Prostate gland (tissue), 2 donors: ENCODE results near the gene TMEM258. TPM values are rescaled to one million over a fixed set of nuclear protein-coding genes. Genes with fewer than 3 reads are reported as not detected.

ENCODE experiments used
- DNase-seq: peaks from one replicate; pipeline ENCODE4 v3.0.0-alpha.2; 2019; ENCODE audit warnings: low spot score
- H3K27ac ChIP-seq, 2 donors: fragments of 200-600 bp; sonication (generic); 2 replicates each; pipeline ENCODE4 v1.5.1; 2017 to 2019
- H3K27me3 ChIP-seq: fragments of 200-600 bp; sonication (generic); replicated peaks from 2 replicates; pipeline ENCODE4 v1.5.1; 2019; ENCODE audit not compliant: insufficient read depth
- H3K36me3 ChIP-seq, 2 donors: fragments of 200-600 bp; sonication (generic); 1 replicate in 1 of 2; 2 replicates in 1 of 2; pipeline versions ENCODE4 v1.5.1 to v1.8.1; 2017 to 2019
- H3K4me1 ChIP-seq: fragments of 200-600 bp; sonication (generic); replicated peaks from 2 replicates; pipeline ENCODE4 v1.5.1; 2019
- H3K4me3 ChIP-seq, 2 donors: fragments of 200-600 bp; sonication (generic); 2 replicates each; pipeline ENCODE4 v1.5.1; 2017 to 2019
- H3K9me3 ChIP-seq: fragments of 200-600 bp; sonication (generic); 2 replicates; pipeline ENCODE4 v1.5.1; 2017
- CTCF ChIP-seq, 4 experiments: fragments of 200-600 bp in 2 of 4; fragments of 450-650 bp in 2 of 4; sonication (generic) in 2 of 4; IDR thresholded peaks; 1 replicate in 3 of 4; 2 replicates in 1 of 4; pipeline ENCODE4 v1.5.1; 2016 to 2019; ENCODE audit warnings: antibody characterized with exemption in 4 of 4, mild to moderate bottlenecking in 2 of 4, moderate library complexity in 2 of 4
- POLR2A ChIP-seq: fragments of 450-650 bp; IDR thresholded peaks from one replicate; pipeline ENCODE4 v1.6.1; 2016; ENCODE audit warnings: antibody characterized with exemption, mild to moderate bottlenecking
- POLR2AphosphoS5 ChIP-seq: sonication (generic); formaldehyde crosslinking; IDR thresholded peaks from one replicate; pipeline ENCODE4 v1.6.1; 2017; ENCODE audit warnings: antibody characterized with exemption
- WGBS: methylation state at CpG from one replicate; pipeline ENCODE4 v1.1.5; 2018; 5-methylcytosine and 5-hydroxymethylcytosine counted together
- intact Hi-C: fragments of 100-400 bp; cut with DNase I; formaldehyde crosslinking; loops from one replicate; pipeline ENCODE4 v1.14.2; 2022
- total RNA-seq, 2 donors: library from RNA; depleted of rRNA; stranded (reverse); fragments of >200 nt; gene quantifications; one replicate each; pipeline ENCODE4 v1.1.0, GENCODE V29; 2016

The TMEM258 gene
- total RNA-seq, 2 donors from 2014 or later = 34.8 to 82.9 TPM

GRCh38 chr11:61828629-61829407 lies 36.4 kb upstream of the TMEM258 start:
- Histone ChIP-seq H3K27ac (peak overlapping the region; percentile 77 to 86), H3K27me3 (no peaks in the 10 kb centered on the region), H3K36me3 (no peaks in the 10 kb centered on the region), H3K4me3 (peak overlapping the region; percentile 44 to 71), H3K4me1 (peaks cover 12% of the 10 kb centered on the region), H3K9me3 (no peaks in the 10 kb centered on the region)
- WGBS = 2% methylated on average over 44 of the region's 55 CpGs
- DNase-seq = peak; percentile 37
- TF ChIP-seq POLR2AphosphoS5 (no peak), CTCF (IDR thresholded peaks at IDR 0.05) (peak in 3 of 4 experiments; percentile 18 to 36 (median 20))
- intact Hi-C loops = no loop called here

GRCh38 chr11:61828379-61828628 lies 35.9 kb upstream of the TMEM258 start:
- peak overlapping the region; percentile 77 to 86 for H3K27ac ChIP-seq
- TF ChIP-seq CTCF (IDR thresholded peaks at IDR 0.05) (no peak), POLR2A (no peak), POLR2AphosphoS5 (no peak)

GRCh38 chr11:61827571-61828378 lies 35.4 kb upstream of the TMEM258 start, which contains the start of gene FADS2:
Gene FADS2, plus strand, starts transcription at chr11:61828300. Its CDS starts 91 bp downstream, at chr11:61828391.
- Histone ChIP-seq H3K36me3 (no peaks in the 10 kb centered on the region), H3K4me1 (peaks cover 12% of the 10 kb centered on the region), H3K27me3 (no peaks in the 10 kb centered on the region), H3K9me3 (no peaks in the 10 kb centered on the region), H3K4me3 (peak within 1 kb of the TSS; percentile 44 to 71), H3K27ac (peak within 1 kb of the TSS; percentile 77 to 86)
- 1% methylated on average over 45 of the region's 83 CpGs for WGBS
- TF ChIP-seq POLR2AphosphoS5 = peak; percentile 72
- TF ChIP-seq POLR2A = peak; percentile 22
- TF ChIP-seq CTCF (IDR thresholded peaks at IDR 0.05) = no peak
- intact Hi-C loops = no loop called here
- DNase-seq = peak; percentile 84

More at GRCh38 chr11:61828379-61828628, 35.9 kb upstream of the TMEM258 start:
- DNase-seq = no peak
- peaks cover 12% of the 10 kb centered on the region for H3K4me1 ChIP-seq
- WGBS = 0% methylated on average over 16 of the region's 16 CpGs
- intact Hi-C loops = no loop called here
- H3K27me3 ChIP-seq = no peaks in the 10 kb centered on the region
- no peaks in the 10 kb centered on the region for H3K9me3 ChIP-seq
- H3K36me3 ChIP-seq = no peaks in the 10 kb centered on the region
- peak overlapping the region; percentile 44 to 71 for H3K4me3 ChIP-seq

- 25% methylated on average over 23 of the region's 23 CpGs for WGBS
- intact Hi-C loops = no loop called here
- no peak for DNase-seq
- no peaks in the 10 kb centered on the region for H3K9me3 ChIP-seq
- TF ChIP-seq POLR2AphosphoS5 (no peak), POLR2A (no peak), CTCF (IDR thresholded peaks at IDR 0.05) (no peak)
- H3K4me3 ChIP-seq = peak overlapping the region; percentile 44 to 71
- H3K27me3 ChIP-seq = no peaks in the 10 kb centered on the region
- peak overlapping the region; percentile 77 to 86 for H3K27ac ChIP-seq
- H3K4me1 ChIP-seq = peaks cover 7% of the 10 kb centered on the region
- no peaks in the 10 kb centered on the region for H3K36me3 ChIP-seq
These were observed 34.7 kb upstream of the TMEM258 start for GRCh38 chr11:61826930-61827570.
